HFF-Myc (cell line): Measurements from ENCODE around the gene STARD5.

Experiments
- DNase-seq: peaks from one replicate; pipeline ENCODE4 v3.0.0-alpha.2; 2011; ENCODE audit warnings: low read depth; ENCODE audit errors: extremely low read depth
- H3K4me3 ChIP-seq: replicated peaks from 2 replicates; pipeline ENCODE4 v1.5.1; 2011; ENCODE audit warnings: low read depth, mild to moderate bottlenecking, control low read depth, low read length
- TF ChIP-seq, protein P1 (sequence below): IDR thresholded peaks from 2 replicates; pipeline ENCODE4 v1.5.1; 2012; ENCODE audit warnings: mild to moderate bottlenecking, low read depth, low read length, control low read depth; ENCODE audit errors: missing control alignments

Gene STARD5

GRCh38 chr15:81299156-81299555, 24.8 kb downstream of the STARD5 start:
- no peak for DNase-seq
- H3K4me3 ChIP-seq, result no peak overlapping the region
- TF ChIP-seq, protein P1, sequence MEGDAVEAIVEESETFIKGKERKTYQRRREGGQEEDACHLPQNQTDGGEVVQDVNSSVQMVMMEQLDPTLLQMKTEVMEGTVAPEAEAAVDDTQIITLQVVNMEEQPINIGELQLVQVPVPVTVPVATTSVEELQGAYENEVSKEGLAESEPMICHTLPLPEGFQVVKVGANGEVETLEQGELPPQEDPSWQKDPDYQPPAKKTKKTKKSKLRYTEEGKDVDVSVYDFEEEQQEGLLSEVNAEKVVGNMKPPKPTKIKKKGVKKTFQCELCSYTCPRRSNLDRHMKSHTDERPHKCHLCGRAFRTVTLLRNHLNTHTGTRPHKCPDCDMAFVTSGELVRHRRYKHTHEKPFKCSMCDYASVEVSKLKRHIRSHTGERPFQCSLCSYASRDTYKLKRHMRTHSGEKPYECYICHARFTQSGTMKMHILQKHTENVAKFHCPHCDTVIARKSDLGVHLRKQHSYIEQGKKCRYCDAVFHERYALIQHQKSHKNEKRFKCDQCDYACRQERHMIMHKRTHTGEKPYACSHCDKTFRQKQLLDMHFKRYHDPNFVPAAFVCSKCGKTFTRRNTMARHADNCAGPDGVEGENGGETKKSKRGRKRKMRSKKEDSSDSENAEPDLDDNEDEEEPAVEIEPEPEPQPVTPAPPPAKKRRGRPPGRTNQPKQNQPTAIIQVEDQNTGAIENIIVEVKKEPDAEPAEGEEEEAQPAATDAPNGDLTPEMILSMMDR, result no peak

GRCh38 chr15:81298611-81299010, 25.3 kb downstream of the STARD5 start:
- no peak for DNase-seq
- TF ChIP-seq, protein P1, result no peak
- H3K4me3 ChIP-seq, result no peak overlapping the region

GRCh38 chr15:81297603-81298575, 26.1 kb downstream of the STARD5 start:
- TF ChIP-seq, protein P1, result no peak
- DNase-seq, result no peak
- H3K4me3 ChIP-seq, result no peak overlapping the region

DNA sequence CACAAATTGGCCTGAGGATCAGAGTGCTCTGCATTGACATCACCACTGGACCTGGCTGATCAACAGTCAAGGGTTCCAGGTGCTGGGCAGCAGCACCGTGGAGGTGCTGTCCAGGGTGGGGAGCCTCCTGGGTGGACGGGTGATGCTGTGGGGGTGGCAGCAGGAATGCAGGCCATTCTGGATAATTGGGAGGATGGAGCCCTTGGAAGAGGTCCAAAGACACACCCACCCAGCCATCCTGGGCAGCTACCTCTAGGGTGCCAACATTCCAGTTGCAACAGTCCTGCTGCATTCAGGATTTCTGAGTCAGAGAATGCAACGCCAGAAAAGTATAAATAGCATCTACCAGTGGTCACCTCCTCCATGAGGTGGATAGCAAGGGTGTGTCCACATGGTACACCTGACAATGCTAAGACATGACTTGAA, 26.8 kb downstream of the STARD5 start:
- TF ChIP-seq, protein P1, result no peak
- no peak for DNase-seq
- H3K4me3 ChIP-seq, result no peak overlapping the region

DNA sequence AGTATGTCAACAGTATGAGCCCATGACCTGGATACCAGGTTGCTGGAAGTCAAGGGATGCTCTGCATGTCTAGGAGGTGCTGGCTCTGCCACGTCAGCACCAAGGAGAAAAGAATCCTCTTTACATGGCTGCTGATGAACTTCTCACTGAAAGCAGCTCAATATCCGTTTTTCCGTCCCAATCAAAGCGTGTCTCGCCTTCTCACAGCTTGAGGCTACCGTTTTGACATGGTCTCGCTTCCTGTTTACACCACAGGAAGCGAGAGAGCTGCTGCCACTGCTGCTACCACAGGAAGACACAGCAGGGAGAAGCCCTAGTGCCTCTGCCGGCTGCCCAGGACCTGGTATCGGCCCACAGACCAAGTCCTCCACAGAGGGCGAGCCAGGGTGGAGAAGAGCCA, 27.3 kb downstream of the STARD5 start:
- H3K4me3 ChIP-seq, result no peak overlapping the region
- TF ChIP-seq, protein P1, result no peak
- no peak for DNase-seq

DNA sequence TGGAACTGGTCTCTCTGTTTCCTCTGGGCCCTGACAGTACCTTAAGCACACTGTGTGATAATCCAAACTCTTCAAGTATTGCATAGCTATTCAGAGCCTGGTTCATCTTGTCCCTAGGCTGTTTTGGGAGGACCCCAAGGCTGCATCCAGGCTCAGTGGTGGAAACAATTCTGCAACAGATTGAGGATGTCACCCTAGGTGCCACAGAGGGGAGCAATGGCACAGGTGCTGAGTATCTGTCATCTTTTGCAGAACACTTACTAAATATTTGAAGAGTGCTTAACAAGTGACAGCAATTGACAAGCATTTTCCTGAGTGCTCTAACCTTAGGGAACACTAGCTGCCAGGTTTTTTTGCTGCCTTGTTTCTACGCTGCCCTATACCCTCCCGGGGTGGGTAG, 27.8 kb downstream of the STARD5 start:
- TF ChIP-seq, protein P1, result no peak
- DNase-seq, result no peak
- no peak overlapping the region for H3K4me3 ChIP-seq
